DND-41 (cell line): ENCODE data around the gene MACROD2.

Experiments
- ATAC-seq: fragments of 200-7000 bp; cut with Tn5 transposase; 3 replicates; pipeline ENCODE4 v1.9.1; 2021; ENCODE audit warnings: low read depth; ENCODE audit not compliant: insufficient read depth
- DNase-seq: peaks from one replicate; pipeline ENCODE4 v3.0.0-alpha.2; 2020
- H2AFZ ChIP-seq: 2 replicates; pipeline ENCODE4 v1.6.0; 2012; ENCODE audit warnings: low read depth, low read length
- H3K27ac ChIP-seq: 2 replicates; pipeline ENCODE4 v1.5.1; 2012; ENCODE audit warnings: low read length, inconsistent platforms
- H3K27me3 ChIP-seq: fragments of 200-600 bp; sonication (generic); 2 replicates; pipeline ENCODE4 v1.6.0; 2012; ENCODE audit warnings: low read length, mild to moderate bottlenecking, inconsistent platforms; ENCODE audit not compliant: insufficient read depth, poor library complexity
- H3K36me3 ChIP-seq: 2 replicates; pipeline ENCODE4 v1.5.1; 2012; ENCODE audit warnings: low read length, inconsistent platforms; ENCODE audit not compliant: insufficient read depth
- H3K4me1 ChIP-seq: 2 replicates; pipeline ENCODE4 v1.5.1; 2012; ENCODE audit warnings: mild to moderate bottlenecking, low read length; ENCODE audit not compliant: insufficient read depth
- H3K4me2 ChIP-seq: 2 replicates; pipeline ENCODE4 v1.6.0; 2012; ENCODE audit warnings: mild to moderate bottlenecking, moderate library complexity, low read length, inconsistent platforms; ENCODE audit not compliant: insufficient read depth
- H3K4me3 ChIP-seq, 2 experiments: fragments of 200-600 bp in 1 of 2; shearing (Covaris generic) in 1 of 2; 2 replicates each; pipeline ENCODE4 v1.5.1; 2012 to 2016; ENCODE audit warnings: inconsistent platforms in 2 of 2, low read length in 2 of 2, mild to moderate bottlenecking in 2 of 2, low read depth in 1 of 2, moderate library complexity in 1 of 2
- H3K79me2 ChIP-seq: 2 replicates; pipeline ENCODE4 v1.6.0; 2012; ENCODE audit warnings: low read length, inconsistent platforms; ENCODE audit not compliant: insufficient read depth
- H3K9ac ChIP-seq: 2 replicates; pipeline ENCODE4 v1.6.0; 2012; ENCODE audit warnings: low read depth, mild to moderate bottlenecking, inconsistent platforms, low read length, moderate library complexity
- H3K9me3 ChIP-seq: 2 replicates; pipeline ENCODE4 v1.5.1; 2012; ENCODE audit warnings: low read length, moderate library complexity, mild to moderate bottlenecking, inconsistent platforms; ENCODE audit not compliant: insufficient read depth, severe bottlenecking
- H4K20me1 ChIP-seq: 2 replicates; pipeline ENCODE4 v1.6.0; 2012; ENCODE audit warnings: low read length; ENCODE audit not compliant: insufficient read depth
- CTCF ChIP-seq: IDR thresholded peaks from 2 replicates; pipeline ENCODE4 v1.5.1; 2012; ENCODE audit warnings: borderline replicate concordance, low read length, moderate library complexity, mild to moderate bottlenecking; ENCODE audit not compliant: poor library complexity, severe bottlenecking; ENCODE audit errors: extremely low read depth
- EZH2 ChIP-seq: IDR thresholded peaks from 3 replicates; pipeline ENCODE4 v1.6.1; 2012; ENCODE audit warnings: borderline replicate concordance, low read depth, mild to moderate bottlenecking, moderate library complexity, low read length, inconsistent platforms; ENCODE audit not compliant: severe bottlenecking

Gene MACROD2

DNA sequence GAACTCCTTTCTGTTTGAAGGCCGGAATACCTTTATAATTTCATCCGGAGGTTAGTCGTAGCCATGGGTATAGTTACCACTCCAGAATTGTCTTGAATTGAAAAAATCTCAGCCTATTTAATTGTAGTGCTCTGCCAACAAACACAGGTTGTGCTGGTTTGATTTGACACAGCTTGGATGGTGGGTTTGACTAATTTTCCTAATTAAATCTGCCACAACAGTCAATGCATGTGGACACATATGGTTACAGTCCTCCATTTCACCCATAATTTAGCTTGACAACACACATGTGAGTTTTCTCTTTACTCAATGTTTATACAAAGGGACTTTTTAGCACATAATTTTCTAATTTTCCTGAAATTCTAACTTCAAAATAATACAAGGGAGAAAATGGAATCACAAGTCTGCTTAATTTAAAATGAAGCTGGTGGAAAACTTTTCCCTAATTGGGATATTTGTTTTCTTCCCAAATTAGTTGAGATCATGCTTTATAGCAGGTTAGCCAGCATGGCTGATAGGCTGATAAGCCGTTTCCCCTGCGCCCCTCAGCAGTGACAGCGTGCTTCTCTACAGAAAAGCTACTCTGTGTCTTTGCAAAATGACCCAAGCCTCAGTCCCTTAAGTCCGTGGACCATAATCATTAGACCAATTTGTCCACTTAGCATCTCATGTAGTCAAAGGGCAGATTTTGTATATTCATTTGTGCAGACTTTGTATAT is 805.5 kb downstream of the MACROD2 start:
- Histone ChIP-seq H3K36me3 (no peaks in the 10 kb centered on the region), H4K20me1 (no peaks in the 10 kb centered on the region), H3K4me3 (no peak overlapping the region), H3K9me3 (no peaks in the 10 kb centered on the region), H3K9ac (no peak overlapping the region), H3K27ac (no peak overlapping the region), H3K79me2 (no peaks in the 10 kb centered on the region), H3K4me1 (no peaks in the 10 kb centered on the region), H3K4me2 (no peak overlapping the region), H3K27me3 (no peaks in the 10 kb centered on the region), H2AFZ (no peak overlapping the region)
- DNase-seq = no peak
- TF ChIP-seq EZH2 (no peak), CTCF (no peak)
- ATAC-seq = no peak

- Histone ChIP-seq H3K4me2 (no peak overlapping the region), H4K20me1 (no peaks in the 10 kb centered on the region), H3K36me3 (no peaks in the 10 kb centered on the region), H3K27ac (no peak overlapping the region), H3K27me3 (no peaks in the 10 kb centered on the region), H3K9me3 (peaks cover under 1% of the 10 kb centered on the region), H2AFZ (no peak overlapping the region), H3K79me2 (no peaks in the 10 kb centered on the region), H3K4me1 (no peaks in the 10 kb centered on the region), H3K9ac (no peak overlapping the region), H3K4me3 (no peak overlapping the region)
- ATAC-seq = no peak
- TF ChIP-seq CTCF (no peak), EZH2 (no peak)
- DNase-seq = no peak
Measured at GRCh38 chr20:14801591-14802325, 806.4 kb downstream of the MACROD2 start.

DNA sequence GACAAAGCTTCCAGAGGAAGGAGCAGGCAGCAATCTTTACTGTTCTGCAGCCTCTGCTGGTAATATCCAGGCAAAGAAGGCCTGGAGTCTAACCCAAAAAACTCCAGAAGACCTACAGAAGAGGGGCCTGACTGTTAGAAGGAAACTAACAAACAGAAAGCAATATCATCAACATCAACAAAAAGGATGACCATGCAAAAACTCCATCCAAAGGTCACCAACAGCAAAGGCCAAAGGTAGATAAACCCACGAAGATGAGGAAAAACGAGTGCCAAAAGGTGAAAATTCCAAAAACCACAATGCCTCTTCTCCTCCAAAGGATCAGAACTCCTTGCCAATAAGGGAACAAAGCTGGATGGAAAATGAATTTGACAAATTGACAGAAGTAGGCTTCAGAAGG is 811.9 kb downstream of the MACROD2 start:
- no peaks in the 10 kb centered on the region for H3K36me3 ChIP-seq
- H3K27ac ChIP-seq = no peak overlapping the region
- no peak overlapping the region for H2AFZ ChIP-seq
- no peaks in the 10 kb centered on the region for H4K20me1 ChIP-seq
- H3K9ac ChIP-seq = no peak overlapping the region
- DNase-seq (no peak), ATAC-seq (no peak)
- H3K4me3 ChIP-seq = no peak overlapping the region
- H3K4me2 ChIP-seq = no peak overlapping the region
- no peaks in the 10 kb centered on the region for H3K79me2 ChIP-seq
- H3K4me1 ChIP-seq = no peaks in the 10 kb centered on the region
- TF ChIP-seq EZH2 (no peak), CTCF (no peak)
- peaks cover 9% of the 10 kb centered on the region for H3K9me3 ChIP-seq
- H3K27me3 ChIP-seq = no peaks in the 10 kb centered on the region
